Hepatocyte (in vitro differentiated cells): Measurements from ENCODE around the gene TNFSF13.

Experiments used
- EZH2phosphoT487 ChIP-seq: fragments of 200-600 bp; sonication (generic); IDR thresholded peaks from one replicate; pipeline ENCODE4 v1.6.1; 2018; ENCODE audit warnings: antibody characterized with exemption, mild to moderate bottlenecking, low read depth, moderate library complexity; ENCODE audit not compliant: unreplicated experiment, severe bottlenecking
- TF ChIP-seq, protein P1 (sequence below): fragments of 200-600 bp; sonication (generic); IDR thresholded peaks from 2 replicates; pipeline ENCODE4 v1.5.1; 2016; ENCODE audit warnings: antibody characterized with exemption, mild to moderate bottlenecking; ENCODE audit not compliant: poor library complexity

DNA sequence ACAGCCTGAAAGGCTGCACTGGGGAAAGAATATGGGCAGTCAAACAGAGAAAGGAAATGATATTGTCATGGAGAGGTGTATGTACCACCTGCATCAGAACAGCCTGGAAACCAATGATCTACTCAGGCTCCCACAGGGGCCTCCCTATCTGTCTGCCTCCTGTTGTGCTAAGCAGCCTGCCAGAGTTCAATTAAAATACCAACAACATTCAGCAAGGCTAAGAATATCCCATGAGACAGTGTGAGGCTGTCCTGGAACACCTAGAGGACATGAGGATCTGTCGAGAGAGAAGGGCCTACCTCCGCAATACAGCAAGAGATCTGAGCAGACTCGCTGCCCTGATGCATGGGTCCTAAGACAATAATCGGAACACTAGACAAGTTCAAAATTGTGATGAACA is 47.7 kb downstream of the TNFSF13 start:
- TF ChIP-seq EZH2phosphoT487 = no peak
- TF ChIP-seq, protein P1, sequence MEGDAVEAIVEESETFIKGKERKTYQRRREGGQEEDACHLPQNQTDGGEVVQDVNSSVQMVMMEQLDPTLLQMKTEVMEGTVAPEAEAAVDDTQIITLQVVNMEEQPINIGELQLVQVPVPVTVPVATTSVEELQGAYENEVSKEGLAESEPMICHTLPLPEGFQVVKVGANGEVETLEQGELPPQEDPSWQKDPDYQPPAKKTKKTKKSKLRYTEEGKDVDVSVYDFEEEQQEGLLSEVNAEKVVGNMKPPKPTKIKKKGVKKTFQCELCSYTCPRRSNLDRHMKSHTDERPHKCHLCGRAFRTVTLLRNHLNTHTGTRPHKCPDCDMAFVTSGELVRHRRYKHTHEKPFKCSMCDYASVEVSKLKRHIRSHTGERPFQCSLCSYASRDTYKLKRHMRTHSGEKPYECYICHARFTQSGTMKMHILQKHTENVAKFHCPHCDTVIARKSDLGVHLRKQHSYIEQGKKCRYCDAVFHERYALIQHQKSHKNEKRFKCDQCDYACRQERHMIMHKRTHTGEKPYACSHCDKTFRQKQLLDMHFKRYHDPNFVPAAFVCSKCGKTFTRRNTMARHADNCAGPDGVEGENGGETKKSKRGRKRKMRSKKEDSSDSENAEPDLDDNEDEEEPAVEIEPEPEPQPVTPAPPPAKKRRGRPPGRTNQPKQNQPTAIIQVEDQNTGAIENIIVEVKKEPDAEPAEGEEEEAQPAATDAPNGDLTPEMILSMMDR = no peak
